OCI-LY1 (cell line): ENCODE measurements around the gene DIAPH2.

ENCODE experiments used
- CTCF ChIP-seq: fragments of 200-600 bp; sonication (generic), shearing (Covaris generic); IDR thresholded peaks from 2 replicates; pipeline ENCODE4 v1.5.1; 2017; ENCODE audit warnings: mild to moderate bottlenecking, antibody characterized with exemption, low read length, moderate library complexity, mixed read lengths
- EZH2 ChIP-seq: fragments of 200-600 bp; sonication (generic), shearing (Covaris generic); IDR thresholded peaks from 2 replicates; pipeline ENCODE4 v1.8.0; 2017; ENCODE audit warnings: borderline replicate concordance, mixed run types, mild to moderate bottlenecking, antibody characterized with exemption, low read length, moderate library complexity, mixed read lengths

DNA sequence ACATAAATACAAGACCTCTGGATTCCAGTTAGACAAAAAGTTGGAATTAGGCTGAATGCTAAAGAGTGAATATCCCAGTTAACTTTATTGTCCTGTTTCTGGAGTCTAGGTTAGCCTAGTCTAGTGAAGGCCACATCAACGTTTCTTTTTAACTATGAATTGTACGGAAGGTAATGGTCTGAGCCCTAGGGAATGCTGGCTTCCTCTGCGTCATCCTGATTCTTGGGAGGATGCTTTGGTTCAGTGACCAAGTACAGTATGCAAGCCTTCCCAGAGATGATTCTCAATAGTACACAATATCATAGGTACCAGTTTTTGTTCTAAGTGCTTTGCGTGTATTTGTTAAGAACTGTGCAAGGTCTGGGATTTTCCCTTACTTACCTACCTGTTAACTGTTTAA, 11.8 kb downstream of the DIAPH2 start:
- TF ChIP-seq CTCF (no peak), EZH2 (no peak)
